Aortic smooth muscle cell (primary cell): ENCODE results near the gene PHF8. TPM values are rescaled to one million over a fixed set of nuclear protein-coding genes. Genes with fewer than 3 reads are reported as not detected.

Source experiments
- total RNA-seq: library from RNA; depleted of rRNA; stranded (reverse); fragments of >200 nt; gene quantifications from 2 replicates; pipeline ENCODE4 v1.2.3, GENCODE V29; 2014

PHF8 gene
- total RNA-seq, result 9.8 and 12.1 TPM in 2 replicates

GRCh38 chrX:54044126-54044876, at the start of gene PHF8:
Gene PHF8, minus strand, starts transcription at chrX:54044473. Its CDS starts 1,745 bp downstream, at chrX:54042728.

Other genes starting within 250 kb of the PHF8 start
- 6.6 and 7.2 TPM in 2 replicates for gene FAM120C, start 138.8 kb upstream of the PHF8 start, total RNA-seq